ENCODE data around the gene ASXL1.

The ASXL1 gene

DNA sequence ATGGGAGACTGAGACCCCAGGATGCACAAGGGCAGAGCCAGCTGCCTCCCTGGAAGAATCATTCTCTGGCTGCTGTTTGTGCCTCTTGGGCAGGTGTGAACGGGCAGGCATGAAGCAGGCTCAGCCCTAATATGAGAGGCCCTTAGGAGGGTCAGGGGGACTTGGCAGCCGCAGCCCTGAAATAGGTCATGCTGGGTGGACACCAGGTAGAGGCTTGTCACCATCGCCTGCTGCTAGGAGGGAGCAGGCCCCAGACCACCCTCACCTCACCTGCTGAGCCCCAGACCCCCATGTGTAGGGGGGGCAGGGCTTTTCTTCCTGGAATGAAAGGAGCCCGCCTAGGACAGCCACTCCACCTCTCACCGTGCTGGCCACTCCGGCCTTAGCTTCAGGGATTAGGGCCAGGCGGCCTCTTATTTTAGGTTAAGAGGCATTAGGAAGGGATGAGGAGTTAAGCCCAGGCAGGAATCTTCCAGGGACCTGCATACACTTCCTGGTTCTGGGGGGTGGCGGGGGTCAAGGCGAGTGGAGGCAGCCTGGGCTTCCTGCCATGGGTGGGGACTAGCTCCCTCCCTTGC lies 92.4 kb downstream of the ASXL1 start:
- Histone ChIP-seq H3K36me3 (ENCODE audit: control insufficient read depth, insufficient read depth, low read length) (peaks cover 5% of the 10 kb centered on the region), H3K4me3 (replicated peaks; ENCODE audit: low read depth, low read length) (no peak overlapping the region)

DNA sequence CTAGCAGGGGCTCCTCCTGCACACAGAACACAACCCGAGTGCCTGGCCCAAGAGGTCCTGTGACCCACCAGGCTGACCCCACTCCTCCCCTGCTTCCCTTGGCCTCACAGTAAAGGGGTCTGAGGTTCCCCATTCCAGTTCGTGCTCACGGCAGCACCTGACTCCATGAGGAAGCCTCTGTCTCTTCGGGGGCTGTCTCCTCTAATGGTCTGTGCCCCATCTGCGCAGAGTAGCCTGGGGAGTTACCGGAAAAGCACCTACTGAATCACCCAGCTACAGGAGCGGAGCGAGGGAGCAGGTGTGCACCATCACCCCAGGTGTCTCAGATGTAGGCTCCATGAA lies 93.2 kb downstream of the ASXL1 start:
- Histone ChIP-seq H3K36me3 (ENCODE audit: control insufficient read depth, insufficient read depth, low read length) (peaks cover 3% of the 10 kb centered on the region), H3K4me3 (replicated peaks; ENCODE audit: low read depth, low read length) (no peak overlapping the region), H3K27me3 (replicated peaks; ENCODE audit: control insufficient read depth, insufficient read depth, low read length) (no peaks in the 10 kb centered on the region)
- no peak for DNase-seq (ENCODE audit: extremely low read depth, insufficient read length)
- TF ChIP-seq, protein P1, sequence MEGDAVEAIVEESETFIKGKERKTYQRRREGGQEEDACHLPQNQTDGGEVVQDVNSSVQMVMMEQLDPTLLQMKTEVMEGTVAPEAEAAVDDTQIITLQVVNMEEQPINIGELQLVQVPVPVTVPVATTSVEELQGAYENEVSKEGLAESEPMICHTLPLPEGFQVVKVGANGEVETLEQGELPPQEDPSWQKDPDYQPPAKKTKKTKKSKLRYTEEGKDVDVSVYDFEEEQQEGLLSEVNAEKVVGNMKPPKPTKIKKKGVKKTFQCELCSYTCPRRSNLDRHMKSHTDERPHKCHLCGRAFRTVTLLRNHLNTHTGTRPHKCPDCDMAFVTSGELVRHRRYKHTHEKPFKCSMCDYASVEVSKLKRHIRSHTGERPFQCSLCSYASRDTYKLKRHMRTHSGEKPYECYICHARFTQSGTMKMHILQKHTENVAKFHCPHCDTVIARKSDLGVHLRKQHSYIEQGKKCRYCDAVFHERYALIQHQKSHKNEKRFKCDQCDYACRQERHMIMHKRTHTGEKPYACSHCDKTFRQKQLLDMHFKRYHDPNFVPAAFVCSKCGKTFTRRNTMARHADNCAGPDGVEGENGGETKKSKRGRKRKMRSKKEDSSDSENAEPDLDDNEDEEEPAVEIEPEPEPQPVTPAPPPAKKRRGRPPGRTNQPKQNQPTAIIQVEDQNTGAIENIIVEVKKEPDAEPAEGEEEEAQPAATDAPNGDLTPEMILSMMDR (IDR thresholded peaks at IDR 0.05; ENCODE audit: insufficient read depth, low read length, poor library complexity, severe bottlenecking): no peak

More for the DNA sequence above, 92.4 kb downstream of the ASXL1 start:
- DNase-seq (ENCODE audit: extremely low read depth, insufficient read length): no peak
- no peaks in the 10 kb centered on the region for H3K27me3 ChIP-seq (replicated peaks; ENCODE audit: control insufficient read depth, insufficient read depth, low read length)
- TF ChIP-seq, protein P1 (IDR thresholded peaks at IDR 0.05; ENCODE audit: insufficient read depth, low read length, poor library complexity, severe bottlenecking): no peak

DNA sequence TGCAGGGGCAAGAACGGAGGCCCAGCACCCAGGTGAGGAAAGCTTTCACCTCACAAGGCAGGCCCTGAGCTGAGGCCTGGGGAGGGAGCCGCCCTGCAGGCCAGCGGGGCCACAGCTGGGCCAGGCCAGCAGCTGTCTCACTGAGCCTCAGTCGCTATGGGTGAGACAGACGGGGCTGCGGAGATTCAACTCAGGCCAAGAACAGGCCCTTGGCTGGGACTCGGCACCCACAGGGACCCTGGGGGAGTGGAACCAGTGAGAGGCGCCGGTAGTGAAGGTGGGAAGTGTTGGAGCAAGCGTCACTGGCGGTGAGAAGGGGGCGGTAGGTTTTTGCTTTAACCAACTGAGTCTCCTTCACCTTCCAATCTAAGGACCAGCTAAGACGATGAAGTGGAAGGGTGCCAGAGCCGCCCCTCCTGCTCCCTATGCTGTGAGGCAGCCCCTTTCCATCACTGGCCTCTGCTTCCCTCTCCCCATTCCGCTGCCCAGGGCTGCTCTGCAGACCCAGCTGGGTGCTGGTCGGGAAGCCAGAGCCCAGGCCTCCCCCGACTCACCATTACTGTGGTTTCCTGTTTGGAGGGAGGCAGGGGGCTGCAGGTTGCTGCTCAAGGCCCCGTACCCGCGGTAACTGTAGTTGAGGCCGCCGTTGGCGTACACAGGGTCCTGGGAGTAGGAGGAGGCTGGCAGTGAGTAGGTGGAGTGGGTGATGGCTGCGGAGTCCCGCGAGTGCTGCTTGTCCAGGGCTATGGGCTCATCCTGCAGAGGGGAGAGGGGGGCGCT lies 93.7 kb downstream of the ASXL1 start:
- DNase-seq (ENCODE audit: extremely low read depth, insufficient read length): no peak
- Histone ChIP-seq H3K36me3 (ENCODE audit: control insufficient read depth, insufficient read depth, low read length) (no peaks in the 10 kb centered on the region; the same call in none of the 2 replicates), H3K4me3 (replicated peaks; ENCODE audit: low read depth, low read length) (no peak overlapping the region), H3K27me3 (replicated peaks; ENCODE audit: control insufficient read depth, insufficient read depth, low read length) (no peaks in the 10 kb centered on the region)
- TF ChIP-seq, protein P1 (IDR thresholded peaks at IDR 0.05; ENCODE audit: insufficient read depth, low read length, poor library complexity, severe bottlenecking): peak; percentile 19

DNA sequence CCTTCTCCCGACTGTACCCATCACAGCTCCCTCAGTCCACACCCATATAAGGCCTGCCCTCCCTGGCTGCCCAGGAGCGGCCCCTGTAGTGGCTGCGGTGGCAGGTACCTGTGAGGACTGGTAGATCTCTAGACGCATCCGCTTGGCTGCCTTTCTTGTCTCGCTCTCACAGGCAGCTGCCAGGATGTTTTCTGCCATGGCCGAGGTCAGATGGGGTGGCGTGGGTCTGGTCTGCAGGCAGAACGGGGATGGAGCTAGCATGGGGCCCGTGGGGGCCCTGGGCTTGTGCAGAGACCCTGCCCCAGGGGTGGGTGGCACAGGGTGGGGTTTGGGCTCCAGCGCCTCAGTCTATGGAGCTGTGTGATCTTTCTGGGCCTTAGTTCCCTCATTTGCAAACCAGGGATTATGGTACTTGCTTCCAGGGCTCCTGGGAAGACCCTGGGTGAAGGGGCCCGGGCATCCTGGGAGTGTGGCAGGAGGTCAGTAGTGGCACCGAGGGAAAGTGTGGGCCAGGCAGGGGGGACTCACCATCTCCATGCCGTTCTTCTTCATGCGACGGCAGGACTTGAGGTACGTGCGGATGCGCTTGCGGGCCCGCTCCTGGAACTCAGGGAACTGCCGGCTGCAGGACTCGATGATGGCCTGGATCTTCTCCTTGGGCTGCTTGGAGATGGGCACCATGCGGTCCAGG lies 94.8 kb downstream of the ASXL1 start:
- H3K4me3 ChIP-seq (replicated peaks; ENCODE audit: low read depth, low read length): no peak overlapping the region
- H3K27me3 ChIP-seq (replicated peaks; ENCODE audit: control insufficient read depth, insufficient read depth, low read length): no peaks in the 10 kb centered on the region
- no peak for DNase-seq (ENCODE audit: extremely low read depth, insufficient read length)
- no peaks in the 10 kb centered on the region; the same call in none of the 2 replicates for H3K36me3 ChIP-seq (ENCODE audit: control insufficient read depth, insufficient read depth, low read length)
- TF ChIP-seq, protein P1 (IDR thresholded peaks at IDR 0.05; ENCODE audit: insufficient read depth, low read length, poor library complexity, severe bottlenecking): no peak

DNA sequence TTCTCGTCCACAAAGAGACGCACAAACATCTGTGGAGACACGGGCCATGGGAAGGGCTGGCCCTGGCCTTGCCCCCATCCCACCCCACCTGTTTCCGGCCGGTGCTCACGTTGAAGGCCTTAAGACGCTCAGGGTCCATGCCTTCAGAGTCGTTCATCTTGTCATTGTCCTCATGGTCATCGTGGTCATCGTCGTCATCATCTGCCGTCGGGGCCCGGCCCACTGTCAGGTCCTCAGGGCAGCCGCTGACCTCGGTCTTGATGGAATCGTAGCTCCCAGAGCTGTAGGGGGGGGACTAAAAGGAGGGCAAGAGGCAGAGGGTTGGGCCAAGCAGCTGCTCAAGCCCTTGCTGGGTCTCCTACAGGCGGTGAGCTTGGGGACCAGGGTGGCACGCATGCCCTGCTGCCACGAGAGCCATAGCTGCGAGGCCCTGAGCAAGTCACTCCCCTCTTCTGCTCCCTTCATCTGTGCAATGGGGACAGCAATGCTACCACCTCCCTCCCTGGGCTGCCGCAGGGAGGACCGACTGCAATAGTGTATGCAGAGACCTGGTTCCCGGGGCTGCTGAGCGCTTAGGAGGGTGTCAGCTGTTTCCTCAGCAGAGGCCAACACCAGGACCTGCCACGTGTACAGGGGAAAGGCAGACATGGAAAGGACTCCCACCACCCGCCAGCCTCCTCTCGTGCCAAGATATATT lies 95.5 kb downstream of the ASXL1 start:
- TF ChIP-seq, protein P1 (IDR thresholded peaks at IDR 0.05; ENCODE audit: insufficient read depth, low read length, poor library complexity, severe bottlenecking): no peak
- DNase-seq (ENCODE audit: extremely low read depth, insufficient read length): no peak
- Histone ChIP-seq H3K36me3 (ENCODE audit: control insufficient read depth, insufficient read depth, low read length) (no peaks in the 10 kb centered on the region; the same call in none of the 2 replicates), H3K27me3 (replicated peaks; ENCODE audit: control insufficient read depth, insufficient read depth, low read length) (no peaks in the 10 kb centered on the region), H3K4me3 (replicated peaks; ENCODE audit: low read depth, low read length) (no peak overlapping the region)
